SU-DHL-6 (cell line): ENCODE results near the gene NCR3LG1.

Experiments used
- CTCF ChIP-seq: fragments of 200-600 bp; sonication (generic); IDR thresholded peaks from one replicate; pipeline ENCODE4 v1.5.1; 2017; ENCODE audit warnings: antibody characterized with exemption, mild to moderate bottlenecking, low read length, moderate library complexity; ENCODE audit not compliant: insufficient read depth, poor library complexity, severe bottlenecking
- EZH2phosphoT487 ChIP-seq: fragments of 200-600 bp; sonication (generic), shearing (Covaris generic); conservative IDR thresholded peaks from 2 replicates; pipeline ENCODE4 v1.6.1; 2018; ENCODE audit warnings: mild to moderate bottlenecking, antibody characterized with exemption, low read length, moderate library complexity, mixed read lengths

DNA sequence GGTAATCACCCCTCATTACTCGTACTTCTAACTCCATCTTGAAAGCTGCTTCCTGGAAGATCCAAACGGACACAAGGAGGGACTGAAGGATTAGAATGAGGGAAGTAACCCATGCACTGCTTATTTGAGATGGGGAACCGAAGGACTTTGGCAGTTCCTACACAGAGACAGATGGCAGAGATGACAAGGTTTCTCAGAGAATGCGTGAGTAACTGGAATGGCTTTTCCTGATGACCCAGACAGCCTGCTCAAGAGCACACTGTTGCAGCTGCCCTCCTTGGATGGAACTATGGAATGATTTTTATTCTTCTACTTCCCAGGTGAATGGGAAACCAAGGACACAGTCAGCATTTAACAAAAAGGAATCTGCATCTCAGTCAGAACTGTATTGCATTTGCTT lies 29.6 kb downstream of the NCR3LG1 start:
- TF ChIP-seq CTCF (no peak), EZH2phosphoT487 (no peak)
